Measurements from ENCODE around the gene CEP41.

DNA sequence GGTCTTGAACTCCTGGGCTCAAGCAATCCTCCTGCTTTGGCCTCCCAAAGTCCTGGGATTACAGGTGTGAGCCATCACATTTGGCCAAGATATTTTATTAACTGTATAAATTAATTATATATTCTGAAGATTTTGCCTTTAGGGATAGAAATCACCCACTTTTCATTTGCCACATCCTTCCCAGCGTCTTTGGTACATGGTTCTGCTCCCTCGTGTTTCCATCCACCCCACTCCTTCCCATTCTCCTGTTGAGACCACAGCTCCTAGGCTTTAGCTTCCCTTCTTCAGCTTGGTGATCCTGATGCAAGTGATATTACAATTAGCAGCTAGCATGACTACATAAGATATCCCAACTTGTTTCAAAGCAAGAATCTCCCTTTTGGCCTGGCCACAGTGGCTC is 52.1 kb downstream of the CEP41 start:
- TF ChIP-seq, protein P1, sequence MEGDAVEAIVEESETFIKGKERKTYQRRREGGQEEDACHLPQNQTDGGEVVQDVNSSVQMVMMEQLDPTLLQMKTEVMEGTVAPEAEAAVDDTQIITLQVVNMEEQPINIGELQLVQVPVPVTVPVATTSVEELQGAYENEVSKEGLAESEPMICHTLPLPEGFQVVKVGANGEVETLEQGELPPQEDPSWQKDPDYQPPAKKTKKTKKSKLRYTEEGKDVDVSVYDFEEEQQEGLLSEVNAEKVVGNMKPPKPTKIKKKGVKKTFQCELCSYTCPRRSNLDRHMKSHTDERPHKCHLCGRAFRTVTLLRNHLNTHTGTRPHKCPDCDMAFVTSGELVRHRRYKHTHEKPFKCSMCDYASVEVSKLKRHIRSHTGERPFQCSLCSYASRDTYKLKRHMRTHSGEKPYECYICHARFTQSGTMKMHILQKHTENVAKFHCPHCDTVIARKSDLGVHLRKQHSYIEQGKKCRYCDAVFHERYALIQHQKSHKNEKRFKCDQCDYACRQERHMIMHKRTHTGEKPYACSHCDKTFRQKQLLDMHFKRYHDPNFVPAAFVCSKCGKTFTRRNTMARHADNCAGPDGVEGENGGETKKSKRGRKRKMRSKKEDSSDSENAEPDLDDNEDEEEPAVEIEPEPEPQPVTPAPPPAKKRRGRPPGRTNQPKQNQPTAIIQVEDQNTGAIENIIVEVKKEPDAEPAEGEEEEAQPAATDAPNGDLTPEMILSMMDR (IDR thresholded peaks at IDR 0.05): no peak
- TF ChIP-seq POLR2A (IDR thresholded peaks at IDR 0.05): no peak

Data from sigmoid colon (tissue), 3 donors.